ENCODE measurements around the gene SFXN5. TPM values are rescaled to one million over a fixed set of nuclear protein-coding genes. Genes with fewer than 3 reads are reported as not detected.
A peak's percentile ranks its signal among the peaks of the same experiment; 100 is the strongest.

The SFXN5 gene
- total RNA-seq, 2 donors from 2014 or later, result 9.0 to 10.5 TPM

GRCh38 chr2:72927619-72928550 is 143.6 kb downstream of the SFXN5 start:
- intact Hi-C loops (cut with DNase I), result no loop called here
- no peak for ATAC-seq
- DNase-seq, result no peak

GRCh38 chr2:72926811-72927465 is 144.6 kb downstream of the SFXN5 start:
- intact Hi-C loops (cut with DNase I), result no loop called here
- ATAC-seq, result no peak
- no peak for DNase-seq

GRCh38 chr2:72926368-72926767 is 145.1 kb downstream of the SFXN5 start:
- ATAC-seq (no peak), DNase-seq (no peak)
- intact Hi-C loops (cut with DNase I), result no loop called here

GRCh38 chr2:72925328-72925943 is 146.1 kb downstream of the SFXN5 start:
- intact Hi-C loops (cut with DNase I), result no loop called here
- DNase-seq (no peak), ATAC-seq (no peak)

- DNase-seq (no peak), ATAC-seq (no peak)
- intact Hi-C loops (cut with DNase I), result no loop called here
Observed at GRCh38 chr2:72924353-72925240, 146.9 kb downstream of the SFXN5 start.

GRCh38 chr2:72923833-72924352 is 147.6 kb downstream of the SFXN5 start:
- no peak for ATAC-seq
- intact Hi-C loops (cut with DNase I), result no loop called here
- no peak for DNase-seq

- ATAC-seq, result no peak
- intact Hi-C loops (cut with DNase I), result no loop called here
Observed at GRCh38 chr2:72921853-72922252, 149.7 kb downstream of the SFXN5 start.

GRCh38 chr2:72921088-72921851 is 150.2 kb downstream of the SFXN5 start:
- ATAC-seq, result no peak
- DNase-seq, result no peak
- intact Hi-C loops (cut with DNase I), result no loop called here

More at GRCh38 chr2:72921853-72922252, 149.7 kb downstream of the SFXN5 start:
- no peak for DNase-seq

- intact Hi-C loops (cut with DNase I), result no loop called here
- DNase-seq, result no peak
- ATAC-seq, result no peak
Observed at GRCh38 chr2:72920318-72921087, 151.0 kb downstream of the SFXN5 start.

- DNase-seq, result no peak
- intact Hi-C loops (cut with DNase I), result no loop called here
- ATAC-seq, result no peak
Observed at GRCh38 chr2:72919414-72920317, 151.8 kb downstream of the SFXN5 start.

GRCh38 chr2:72917877-72918553 is 153.5 kb downstream of the SFXN5 start:
- intact Hi-C loops (cut with DNase I), result no loop called here
- peak in 1 of 2 donors; percentile 38 for ATAC-seq

GRCh38 chr2:72917138-72917876 is 154.2 kb downstream of the SFXN5 start, which contains the start of gene EMX1:
Gene EMX1, plus strand, starts transcription at chr2:72917519. Its CDS starts 334 bp downstream, at chr2:72917853.
- intact Hi-C loops (cut with DNase I), result no loop called here
- no peak for DNase-seq

More at GRCh38 chr2:72917877-72918553, 153.5 kb downstream of the SFXN5 start:
- no peak for DNase-seq

GRCh38 chr2:72916743-72917137 is 154.8 kb downstream of the SFXN5 start:
- DNase-seq (no peak), ATAC-seq (peak; percentile 10 to 11)
- intact Hi-C loops (cut with DNase I), result no loop called here

More at GRCh38 chr2:72917138-72917876, 154.2 kb downstream of the SFXN5 start, which contains the start of gene EMX1:
- ATAC-seq, result peak; percentile 56 to 66

GRCh38 chr2:72915907-72916742 is 155.4 kb downstream of the SFXN5 start:
- ATAC-seq (peak; percentile 61 to 73), DNase-seq (peak; percentile 39)
- intact Hi-C loops (cut with DNase I), result no loop called here
